HG03354 (cell line): Measurements from ENCODE around the gene PEX5L.
"Not testable (repeated sequence)": the region's sequence is repeated elsewhere in the genome, so short reads cannot be mapped to it uniquely, and the experiment has no call there.

Experiments
- ATAC-seq: cut with Tn5 transposase; IDR thresholded peaks from one replicate; pipeline ENCODE4 v1.9.1; 2021; ENCODE audit warnings: mild to moderate bottlenecking; ENCODE audit not compliant: unreplicated experiment, poor library complexity, severe bottlenecking

PEX5L gene

GRCh38 chr3:180017846-180018245 lies 18.9 kb downstream of the PEX5L start:
- ATAC-seq = no peak

GRCh38 chr3:180011927-180012326 lies 24.8 kb downstream of the PEX5L start:
- ATAC-seq = no peak

DNA sequence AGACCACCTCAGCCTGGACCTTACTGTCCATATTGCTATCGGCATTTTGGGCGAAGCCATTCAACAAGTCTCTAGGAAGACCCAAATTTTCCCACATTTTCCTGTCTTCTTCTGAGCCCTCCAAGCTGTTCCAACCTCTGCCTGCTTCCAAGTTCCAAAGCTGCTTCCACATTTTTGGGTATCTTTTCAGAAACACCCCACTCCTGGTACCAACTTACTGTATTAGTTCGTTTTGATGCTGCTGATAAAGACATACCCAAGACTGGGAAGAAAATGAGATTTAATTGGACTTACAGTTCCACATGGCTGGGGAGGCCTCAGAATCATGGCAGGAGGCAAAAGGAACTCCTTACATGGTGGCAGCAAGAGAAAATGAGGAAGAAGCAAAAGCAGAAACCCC lies 28.4 kb downstream of the PEX5L start:
- ATAC-seq = not testable (repeated sequence)

DNA sequence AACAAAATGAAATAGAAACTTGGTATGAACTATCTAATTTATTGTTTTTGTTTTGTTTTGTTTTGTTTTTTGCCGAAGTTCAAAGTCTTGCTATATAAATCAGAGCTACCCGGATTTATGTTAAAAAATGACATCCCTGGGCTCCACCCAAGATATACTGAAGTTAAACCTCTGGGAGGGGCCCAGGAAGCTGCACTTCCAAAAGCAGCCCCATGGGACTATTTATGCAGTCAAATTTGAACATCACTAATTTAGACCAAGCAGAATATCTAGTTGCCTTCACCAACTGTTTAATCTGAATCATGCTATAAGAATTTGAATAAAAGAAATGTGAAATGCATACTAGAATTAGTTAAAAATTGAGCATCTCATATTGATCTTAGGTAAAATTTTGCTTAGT lies 32.2 kb downstream of the PEX5L start:
- ATAC-seq = no peak

GRCh38 chr3:180002006-180002405 lies 34.7 kb downstream of the PEX5L start:
- no peak for ATAC-seq

DNA sequence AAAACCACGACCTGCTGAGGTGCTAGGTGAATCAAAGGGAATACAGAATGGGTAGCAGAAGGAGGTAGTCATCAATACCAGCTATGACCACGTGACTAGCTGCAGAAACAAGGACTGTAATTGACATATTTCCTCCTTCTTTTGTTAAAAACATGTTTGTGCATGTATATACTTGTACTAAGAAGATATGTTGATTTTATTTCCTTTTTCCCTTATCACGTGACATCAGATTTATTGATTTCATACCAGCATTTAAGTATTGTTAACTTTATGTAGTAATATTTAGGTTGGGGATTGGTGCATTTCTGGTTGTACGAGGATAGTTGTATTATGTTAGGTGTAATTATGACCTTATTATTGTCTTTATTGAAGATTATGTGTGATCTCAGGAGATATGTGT lies 36.2 kb downstream of the PEX5L start:
- ATAC-seq = no peak

DNA sequence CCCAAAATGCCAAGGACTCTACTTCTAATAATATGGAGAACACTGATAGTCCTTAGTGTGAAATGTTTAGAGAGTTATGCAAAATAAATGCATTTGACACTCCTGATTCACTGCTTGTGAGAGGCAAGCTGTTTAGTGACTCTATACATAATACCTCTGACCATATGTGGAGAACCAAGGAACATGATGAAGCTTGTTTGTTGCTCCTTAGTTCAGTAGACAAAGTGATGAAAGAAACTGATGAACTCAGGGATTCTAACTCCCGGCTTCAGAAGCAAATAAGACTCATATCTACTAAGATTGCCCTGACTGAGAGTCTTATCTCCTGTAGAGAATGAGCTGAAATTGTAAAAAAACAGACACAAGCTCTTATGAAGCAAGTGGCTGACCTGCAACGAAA lies 41.3 kb downstream of the PEX5L start:
- ATAC-seq = no peak

GRCh38 chr3:179991883-179992282 lies 44.9 kb downstream of the PEX5L start:
- no peak for ATAC-seq

DNA sequence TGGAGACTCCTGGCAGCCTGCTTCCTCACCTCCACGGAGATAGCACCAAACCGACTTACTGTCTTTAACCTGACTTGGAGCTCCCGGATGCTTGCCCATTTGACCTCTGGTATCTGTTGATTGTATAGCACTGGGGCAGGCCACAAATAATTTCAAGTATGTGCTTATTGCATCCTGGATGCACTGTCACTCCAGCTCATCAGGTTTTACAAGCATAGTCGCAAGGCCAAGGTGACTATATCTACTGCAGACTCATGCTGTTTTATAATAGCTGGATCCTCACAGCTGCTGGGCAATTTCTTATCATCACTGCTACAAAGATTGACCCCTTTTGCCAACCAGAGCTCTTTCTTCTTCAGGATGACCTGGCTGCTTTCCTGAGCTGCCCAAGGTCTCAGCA lies 45.6 kb downstream of the PEX5L start:
- no peak for ATAC-seq

DNA sequence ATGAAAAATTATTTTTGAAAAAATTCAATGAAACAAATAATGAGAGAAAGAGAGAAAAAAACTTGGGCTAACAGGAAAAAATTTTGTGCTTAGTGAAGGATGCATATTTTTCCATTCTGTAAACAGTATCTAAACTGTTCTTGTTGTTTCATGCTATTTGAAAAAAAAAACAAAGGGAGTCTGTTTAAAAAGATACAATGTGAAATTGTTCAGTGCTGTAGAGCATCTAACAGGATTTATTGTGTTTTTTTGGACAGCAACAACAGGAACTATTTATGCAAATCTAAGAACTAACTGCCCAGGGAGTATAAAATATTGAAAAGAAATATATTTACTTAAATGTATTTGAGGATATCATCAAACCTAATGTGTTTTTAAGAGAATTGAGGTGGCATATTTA lies 55.1 kb downstream of the PEX5L start:
- ATAC-seq = no peak

GRCh38 chr3:179977356-179977755 lies 59.4 kb downstream of the PEX5L start:
- ATAC-seq = no peak

DNA sequence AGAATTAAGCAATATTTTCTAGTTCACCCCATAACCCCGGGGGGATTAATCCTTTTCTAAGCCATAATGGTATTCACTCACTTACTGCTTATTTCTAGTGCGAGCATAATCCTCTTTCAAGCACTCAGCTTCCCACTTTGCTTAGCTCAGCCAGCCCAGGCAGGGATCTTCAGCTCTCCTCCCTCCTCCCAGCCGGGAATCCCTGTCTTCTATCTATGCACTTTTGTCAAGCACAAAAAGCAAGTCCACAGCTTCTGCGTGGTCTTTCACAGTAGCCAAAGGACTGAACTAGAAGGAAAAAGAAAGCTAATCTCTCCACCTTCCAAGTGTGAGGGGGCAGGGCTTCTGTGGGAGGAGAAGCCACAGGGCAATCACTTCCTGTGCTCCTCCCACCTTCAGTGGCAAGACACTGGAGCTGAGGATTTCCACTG lies 62.8 kb downstream of the PEX5L start:
- ATAC-seq = no peak

DNA sequence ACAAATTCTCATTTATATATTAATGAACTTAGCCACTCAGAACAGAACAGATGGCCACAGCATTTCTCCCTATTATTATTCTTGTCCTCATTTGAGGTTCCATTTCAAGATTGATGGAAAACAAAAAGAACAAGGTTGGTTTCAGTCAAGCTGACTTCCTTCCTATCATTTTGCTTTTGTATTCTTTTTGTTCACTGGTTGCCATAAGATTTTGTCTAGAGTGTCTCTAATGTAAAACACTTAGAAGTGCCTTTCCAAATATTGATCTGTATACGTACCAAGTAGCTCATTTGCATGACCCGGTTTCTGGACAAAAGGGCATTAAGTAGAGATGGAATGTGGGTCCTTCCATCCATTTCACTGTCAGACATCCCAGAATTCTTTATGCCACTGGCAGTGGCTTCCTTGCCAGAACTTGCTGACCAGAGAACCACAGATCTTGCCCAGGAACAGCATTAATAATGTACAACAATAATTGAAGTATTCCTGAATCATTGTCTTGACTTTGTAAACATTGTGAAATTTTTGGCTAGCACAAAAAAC lies 63.8 kb downstream of the PEX5L start:
- no peak for ATAC-seq

- no peak for ATAC-seq
These were observed 65.5 kb downstream of the PEX5L start for GRCh38 chr3:179971280-179971679.

DNA sequence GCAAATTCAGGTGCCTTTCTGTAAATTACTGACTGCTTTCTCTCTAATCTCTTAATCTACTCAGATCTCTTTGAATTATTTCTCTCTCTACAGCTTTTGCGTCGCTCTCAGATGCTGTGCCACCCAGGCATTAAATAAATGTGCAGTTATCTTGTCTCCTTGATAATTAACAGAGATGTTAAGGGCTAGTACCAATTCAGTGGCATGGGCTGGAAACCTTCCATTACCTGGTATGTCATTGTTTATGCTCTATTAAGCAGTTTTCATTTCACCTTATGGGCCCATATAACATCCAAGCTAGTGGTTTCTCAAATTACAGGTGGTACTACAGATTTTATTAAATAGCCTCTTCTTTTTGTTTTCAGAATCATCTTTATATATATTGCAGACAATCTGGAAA lies 66.0 kb downstream of the PEX5L start:
- ATAC-seq = no peak

DNA sequence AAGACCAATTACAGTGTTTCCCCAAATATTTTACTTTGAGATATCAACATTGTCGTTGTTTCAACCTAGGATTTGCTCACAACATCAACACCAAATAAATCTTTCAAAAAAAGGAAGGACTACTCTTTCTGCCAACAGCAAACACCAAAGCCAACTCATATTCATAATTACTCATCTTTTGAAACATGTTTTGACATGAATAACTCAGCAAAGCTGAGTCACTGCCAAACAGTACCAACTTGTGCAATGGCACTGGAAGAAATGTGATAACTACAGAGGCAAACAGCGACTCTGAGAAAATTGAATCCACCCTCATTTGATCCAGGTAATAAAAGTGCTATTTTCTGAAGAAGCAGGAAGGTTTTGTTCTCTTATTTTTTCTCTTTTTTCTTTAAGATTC lies 67.2 kb downstream of the PEX5L start:
- ATAC-seq = no peak

DNA sequence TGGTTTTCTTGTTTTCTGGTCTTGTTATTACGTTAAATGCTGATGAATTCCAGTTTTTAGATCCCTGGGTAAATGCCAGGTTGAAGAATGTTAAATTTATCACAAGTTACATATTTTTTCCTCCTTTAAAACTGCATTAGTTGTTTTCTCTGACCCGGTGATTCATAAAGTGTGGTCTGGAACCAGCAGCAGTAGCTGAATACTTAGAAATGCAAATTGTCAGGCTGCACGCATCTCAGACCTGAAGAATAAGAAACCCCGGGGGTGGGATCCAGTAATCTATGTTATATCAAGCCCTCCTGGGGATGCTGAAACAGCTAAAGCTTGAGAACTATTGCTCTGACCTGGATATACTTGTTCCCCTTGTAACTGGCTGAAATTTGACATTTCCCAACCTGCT lies 69.1 kb downstream of the PEX5L start:
- peak; percentile 95 for ATAC-seq

DNA sequence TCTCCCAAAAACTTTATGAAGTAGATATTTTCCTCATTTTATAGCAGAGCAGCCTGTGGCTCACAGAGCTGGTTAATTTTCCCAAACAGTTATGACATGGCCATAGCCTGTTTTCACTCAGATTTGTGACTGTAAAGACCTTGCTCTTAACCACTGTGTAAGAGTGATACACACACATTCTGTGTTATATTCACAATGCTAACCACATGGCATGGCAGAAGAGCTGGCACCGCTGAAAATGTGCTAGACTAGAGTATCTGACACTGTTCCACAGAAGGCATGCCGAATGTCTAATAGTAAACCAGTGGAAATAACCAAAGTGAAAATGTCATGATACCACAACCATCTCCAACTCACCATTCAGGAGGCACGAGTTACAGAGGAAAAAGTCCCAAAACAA lies 71.8 kb downstream of the PEX5L start:
- ATAC-seq = no peak

DNA sequence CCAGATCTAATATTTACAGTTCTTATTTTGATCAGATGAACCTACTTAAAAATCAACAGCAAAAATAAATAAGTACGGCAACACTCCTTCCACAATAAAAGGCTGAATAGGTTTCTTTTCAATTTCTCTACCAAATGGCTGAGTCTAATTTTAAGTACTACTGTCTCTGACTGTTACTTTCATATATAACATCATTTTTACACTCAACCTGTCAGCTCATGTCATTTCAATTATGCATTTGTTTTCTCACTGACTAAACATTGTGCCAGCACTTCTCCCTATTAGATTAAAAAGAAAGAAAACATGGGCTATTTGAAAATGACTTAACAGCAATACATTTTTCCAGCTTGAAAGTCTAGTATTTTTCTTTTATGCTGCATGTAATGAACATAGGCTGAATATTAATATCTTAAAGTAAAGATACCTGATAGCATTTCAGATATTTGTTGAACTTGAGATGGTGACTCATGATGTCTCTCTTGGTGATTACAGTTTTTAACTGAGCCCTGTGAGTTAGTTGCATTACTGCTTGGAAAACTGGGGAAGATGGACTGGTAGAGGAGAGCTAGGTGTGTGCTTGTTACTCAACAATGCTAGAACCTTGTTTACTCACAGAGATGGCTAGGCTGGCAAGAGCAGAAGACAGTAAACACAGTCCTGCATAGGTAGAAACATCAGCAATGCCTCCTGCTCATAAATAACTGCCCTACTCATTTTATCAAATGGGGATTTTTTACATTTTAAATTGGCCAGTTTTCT lies 73.9 kb downstream of the PEX5L start:
- no peak for ATAC-seq

- peak; percentile 80 for ATAC-seq
These were observed 75.0 kb downstream of the PEX5L start for GRCh38 chr3:179961703-179962078.

DNA sequence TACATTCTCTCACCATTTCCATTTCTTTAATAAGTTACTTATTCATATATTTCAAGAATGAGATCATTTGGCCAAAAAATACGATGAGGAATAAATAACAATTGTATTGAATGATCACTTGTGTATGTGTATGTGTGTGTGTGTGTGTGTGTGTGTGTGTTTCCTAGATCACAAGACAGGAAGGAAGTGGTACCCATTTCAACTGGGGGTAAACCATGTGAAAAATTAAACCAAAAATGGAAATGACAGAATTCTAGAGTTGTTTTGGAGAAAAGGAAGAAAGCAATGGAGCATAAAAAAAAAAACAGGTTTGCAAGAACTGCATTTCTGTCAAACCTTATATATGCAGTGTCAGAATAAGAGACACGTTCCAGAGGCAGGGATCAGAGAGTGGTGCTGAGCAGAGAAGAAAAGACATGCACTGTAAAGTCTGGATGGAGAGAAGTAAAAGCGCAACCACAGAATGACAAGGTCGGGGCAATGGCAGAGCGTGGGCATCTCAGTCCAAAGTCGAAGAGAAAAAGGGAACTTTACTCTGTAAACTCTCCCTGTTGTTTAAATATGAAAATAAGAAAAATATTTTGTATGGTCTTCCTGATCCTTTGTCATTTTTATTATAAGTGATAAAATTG lies 75.5 kb downstream of the PEX5L start:
- peak; percentile 29 for ATAC-seq
